OCI-LY7 (cell line): ENCODE measurements around the gene UBE2H.

Experiments used
- CTCF ChIP-seq: fragments of 200-600 bp; sonication (generic); conservative IDR thresholded peaks from 2 replicates; pipeline ENCODE4 v1.5.1; 2014; ENCODE audit warnings: mild to moderate bottlenecking, antibody characterized with exemption, low read length, moderate library complexity, mixed read lengths
- EZH2phosphoT487 ChIP-seq: fragments of 200-600 bp; sonication (generic); IDR thresholded peaks from 2 replicates; pipeline ENCODE4 v1.6.1; 2018; ENCODE audit warnings: low read depth, borderline replicate concordance, mild to moderate bottlenecking, mixed run types, antibody characterized with exemption, low read length, moderate library complexity, mixed read lengths

- no peak for TF ChIP-seq CTCF
- no peak for TF ChIP-seq EZH2phosphoT487
Observed at GRCh38 chr7:129990403-129991192, 37.8 kb upstream of the UBE2H start.
